HepG2 (cell line): ENCODE results near the gene SPESP1. TPM values are rescaled to one million over a fixed set of nuclear protein-coding genes. Genes with fewer than 3 reads are reported as not detected.

Experiments used
- ATAC-seq: fragments of 200-7000 bp; cut with Tn5 transposase; 3 replicates; pipeline ENCODE4 v1.9.1; 2020; ENCODE audit warnings: mild to moderate bottlenecking, moderate library complexity
- BruUV-seq: library from RNA; stranded (reverse); fragments of 400-500 nt; replicated peaks from 2 replicates; lab custom pipeline; 2021; lab: Mats Ljungman, UMichigan
- CTCF ChIA-PET: fragments of 300-600 bp; formaldehyde crosslinking; extraction: SDS; loops from one replicate; lab custom pipeline; 2021; ENCODE audit warnings: low total read pairs, inconsistent platforms, low intra/inter-chr PET ratio; lab: Yijun Ruan, JAX
- POLR2A ChIA-PET: fragments of 350-600 bp; sonication (Branson Sonifier 250); formaldehyde crosslinking; loops from one replicate; lab custom pipeline; 2020; ENCODE audit warnings: antibody characterized with exemption, inconsistent platforms; lab: Yijun Ruan, JAX
- DNase-seq: peaks from one replicate; pipeline ENCODE4 v3.0.0-alpha.2; 2015; ENCODE audit warnings: low spot score
- FAIRE-seq: peaks from 3 replicates; lab custom pipeline; 2011; peaks lifted over from hg19 to GRCh38; lab: Jason Lieb, UNC
- H2AFZ ChIP-seq: one replicate; pipeline ENCODE4 v1.6.1; 2011; ENCODE audit warnings: low read length, inconsistent platforms
- H3K27ac ChIP-seq: fragments of 300-600 bp; 3 replicates; pipeline ENCODE4 v1.8.0; 2011; ENCODE audit warnings: mixed run types, mild to moderate bottlenecking, mixed read lengths, low read length, inconsistent platforms; ENCODE audit not compliant: insufficient read depth; ENCODE audit errors: extremely low read length
- H3K27me3 ChIP-seq, 2 experiments: fragments of 200-600 bp in 1 of 2; 2 replicates in 1 of 2; 3 replicates in 1 of 2; pipeline versions ENCODE4 v1.6.0 to v1.8.0; 2011; ENCODE audit warnings: low read length in 2 of 2, mild to moderate bottlenecking in 2 of 2, moderate library complexity in 2 of 2, inconsistent platforms in 1 of 2; ENCODE audit not compliant: insufficient read depth in 2 of 2, control insufficient read depth in 1 of 2
- H3K36me3 ChIP-seq, 2 experiments: fragments of 200-600 bp in 1 of 2; replicated peaks in 1 of 2; 2 replicates in 1 of 2; 3 replicates in 1 of 2; pipeline versions ENCODE4 v1.5.1 to v1.8.0; 2011; ENCODE audit warnings: low read length in 2 of 2, inconsistent platforms in 1 of 2; ENCODE audit not compliant: insufficient read depth in 2 of 2, control insufficient read depth in 1 of 2
- H3K4me1 ChIP-seq: 2 replicates; pipeline ENCODE4 v1.5.1; 2012; ENCODE audit warnings: low read length, inconsistent platforms; ENCODE audit not compliant: insufficient read depth
- H3K4me2 ChIP-seq: 2 replicates; pipeline ENCODE4 v1.6.0; 2011; ENCODE audit warnings: low read depth, low read length, inconsistent platforms
- H3K4me3 ChIP-seq, 3 experiments: fragments of 200-600 bp in 1 of 3; sonication (generic), shearing (Covaris generic) in 1 of 3; replicated peaks in 1 of 3; 2 replicates each; pipeline ENCODE4 v1.5.1; 2011 to 2016; ENCODE audit warnings: low read length in 3 of 3, inconsistent platforms in 2 of 3, low read depth in 2 of 3, mild to moderate bottlenecking in 2 of 3, control low read depth in 1 of 3, mixed read lengths in 1 of 3; ENCODE audit not compliant: insufficient read depth in 1 of 3
- H3K79me2 ChIP-seq: one replicate; pipeline ENCODE4 v1.6.1; 2011; ENCODE audit warnings: low read length, inconsistent platforms; ENCODE audit not compliant: insufficient read depth
- H3K9ac ChIP-seq: 2 replicates; pipeline ENCODE4 v1.6.0; 2011; ENCODE audit warnings: mild to moderate bottlenecking, low read depth, low read length, inconsistent platforms; ENCODE audit not compliant: insufficient read depth
- H3K9me3 ChIP-seq: 2 replicates; pipeline ENCODE4 v1.5.1; 2012; ENCODE audit warnings: mild to moderate bottlenecking, low read length
- H4K20me1 ChIP-seq: 2 replicates; pipeline ENCODE4 v1.6.0; 2011; ENCODE audit warnings: inconsistent platforms, mild to moderate bottlenecking, low read length, moderate library complexity; ENCODE audit not compliant: insufficient read depth
- EZH2 ChIP-seq: conservative IDR thresholded peaks from 2 replicates; pipeline ENCODE4 v1.6.1; 2012; ENCODE audit warnings: mild to moderate bottlenecking, low read depth, low read length, moderate library complexity
- GATA4 ChIP-seq: sonication (generic); IDR thresholded peaks from 2 replicates; pipeline ENCODE4 v1.6.1; 2016; ENCODE audit warnings: antibody characterized with exemption, low read depth, borderline replicate concordance
- HES4 ChIP-seq: sonication (generic); formaldehyde crosslinking; IDR thresholded peaks from 2 replicates; pipeline ENCODE4 v1.9.0; 2021; ENCODE audit warnings: mild to moderate bottlenecking, missing genetic modification reagents, borderline replicate concordance
- HOXA5 ChIP-seq: sonication (generic); formaldehyde crosslinking; IDR thresholded peaks from 2 replicates; pipeline ENCODE4 v1.4.0; 2020; ENCODE audit warnings: missing genetic modification reagents
- NFRKB ChIP-seq: fragments of 450-650 bp; IDR thresholded peaks from 2 replicates; pipeline ENCODE4 v1.6.1; 2017
- RELA ChIP-seq: sonication (generic); formaldehyde crosslinking; IDR thresholded peaks from 2 replicates; pipeline ENCODE4 v1.4.0; 2020; ENCODE audit warnings: missing genetic modification reagents
- SP5 ChIP-seq: IDR thresholded peaks from 2 replicates; pipeline ENCODE4 v1.6.1; 2016; ENCODE audit warnings: low read depth, borderline replicate concordance
- THAP8 ChIP-seq: sonication (generic); formaldehyde crosslinking; IDR thresholded peaks from 2 replicates; pipeline ENCODE4 v1.5.1; 2020; ENCODE audit warnings: missing genetic modification reagents, mild to moderate bottlenecking, borderline replicate concordance
- YEATS2 ChIP-seq: sonication (generic); formaldehyde crosslinking; IDR thresholded peaks from 2 replicates; pipeline ENCODE4 v1.4.0; 2020; ENCODE audit warnings: missing genetic modification reagents, borderline replicate concordance
- ZNF569 ChIP-seq: sonication (generic); formaldehyde crosslinking; IDR thresholded peaks from 2 replicates; pipeline ENCODE4 v1.5.0; 2020; ENCODE audit warnings: mild to moderate bottlenecking, missing genetic modification reagents, moderate library complexity, borderline replicate concordance
- ZNF761 ChIP-seq: sonication (generic); formaldehyde crosslinking; conservative IDR thresholded peaks from 2 replicates; pipeline ENCODE4 v1.4.0; 2020; ENCODE audit warnings: mild to moderate bottlenecking, missing genetic modification reagents
- WGBS: methylation state at CpG from one replicate; pipeline ENCODE4 v1.1.6; 2017; ENCODE audit warnings: low lambda C conversion rate; 5-methylcytosine and 5-hydroxymethylcytosine counted together
- in situ Hi-C: cut with HindIII; loops from 2 replicates; pipeline ENCODE4 v1.10.0; 2017; ENCODE audit warnings: low pct_unique_long_range_greater_than_20kb; ENCODE audit not compliant: extremely low pct_ligation_motif_present
- intact Hi-C: fragments of 100-400 bp; cut with micrococcal nuclease; formaldehyde crosslinking; loops from one replicate; pipeline ENCODE4 v1.10.0; 2022; ENCODE audit not compliant: unreplicated experiment
- polyA plus RNA-seq, 8 experiments: library from polyadenylated mRNA; depleted of rRNA in 3 of 8; stranded (reverse) in 7 of 8; unstranded in 1 of 8; fragments of >200 nt; fragmentation: Illumina TruSeq in 4 of 8; extraction: Trizol in 4 of 8; gene quantifications; 2 replicates each; pipeline versions ENCODE4 v1.2.1 to v1.2.3, GENCODE V29; 2011 to 2016; ENCODE audit warnings: low read depth in 4 of 8, missing spikeins in 1 of 8, mixed read lengths in 1 of 8; ENCODE audit not compliant: insufficient read depth in 1 of 8
- total RNA-seq, 5 experiments: library from RNA; depleted of rRNA; stranded (reverse); fragments of >200 nt; fragmentation: Illumina TruSeq; extraction: Trizol; gene quantifications; 2 replicates each; pipeline ENCODE4 v1.2.3, GENCODE V29; 2016; ENCODE audit warnings: low read depth in 1 of 5

The SPESP1 gene
- total and polyA plus RNA-seq, 2 of the 13 experiments (the other 11 are each of a cell fraction or from before 2014, with no cell fraction given), result not detected

GRCh38 chr15:68990992-68991500, 60.7 kb downstream of the SPESP1 start (continued):
- TF ChIP-seq SP5 (CRISPR knock-in tag) (no peak), YEATS2 (CRISPR knock-in tag) (no peak), RELA (CRISPR knock-in tag) (no peak), NFRKB (no peak), ZNF569 (CRISPR knock-in tag) (no peak), THAP8 (CRISPR knock-in tag) (no peak)

- intact Hi-C loops, result no loop called here
- ATAC-seq (no peak), DNase-seq (no peak)
- Histone ChIP-seq H3K4me1 (no peaks in the 10 kb centered on the region), H3K4me2 (no peak overlapping the region), H3K9ac (no peak overlapping the region), H3K9me3 (no peaks in the 10 kb centered on the region)
- TF ChIP-seq ZNF761 (CRISPR knock-in tag) (no peak), HOXA5 (no peak), EZH2 (no peak), GATA4 (no peak), HES4 (CRISPR knock-in tag) (no peak)
- TF ChIP-seq, all 625 proteins: peak for 0
- Histone ChIP-seq H3K27ac (no peak overlapping the region), H3K27me3 (0 out of 5 replicates have a peak, but pooled peaks cover 0 to 2% of the 10 kb centered on the region in 2 experiments), H3K79me2 (no peaks in the 10 kb centered on the region), H4K20me1 (no peaks in the 10 kb centered on the region), H2AFZ (no peak overlapping the region), H3K36me3 (no peaks in the 10 kb centered on the region), H3K4me3 (no peak overlapping the region)
- CTCF ChIA-PET, result no interaction called here
- in situ Hi-C loops, result no loop called here
- no TSS peak for BruUV-seq
- FAIRE-seq, result no peak
- POLR2A ChIA-PET, result no interaction called here
- 25% methylated on average over 4 of the region's 4 CpGs for WGBS
Observed at GRCh38 chr15:68991723-68992122, 61.4 kb downstream of the SPESP1 start.
